HCT116 (cell line): ENCODE results near the gene MSMP. TPM values are rescaled to one million over a fixed set of nuclear protein-coding genes. Genes with fewer than 3 reads are reported as not detected.

Experiments used
- ATAC-seq: fragments of 200-7000 bp; cut with Tn5 transposase; 2 replicates; pipeline ENCODE4 v1.9.1; 2020; ENCODE audit warnings: mild to moderate bottlenecking, moderate library complexity
- BruUV-seq: library from RNA; stranded (reverse); fragments of 400-500 nt; replicated peaks from 2 replicates; lab custom pipeline; 2021; lab: Mats Ljungman, UMichigan
- CTCF ChIA-PET: fragments of 300-600 bp; sonication (Branson Sonifier 250); formaldehyde crosslinking; loops from one replicate; lab custom pipeline; 2021; ENCODE audit warnings: antibody characterized with exemption; lab: Charles Lee
- POLR2A ChIA-PET: fragments of 300-600, 350-600 bp; sonication (Branson Sonifier 250); formaldehyde crosslinking; loops from one replicate; lab custom pipeline; 2021; ENCODE audit warnings: antibody characterized with exemption; lab: Charles Lee
- RAD21 ChIA-PET, 2 experiments: fragments of 300-600 bp; sonication (Branson Sonifier 250); formaldehyde crosslinking; loops; one replicate each; lab custom pipeline; 2023; ENCODE audit warnings: low total read pairs in 2 of 2; ENCODE audit not compliant: uncharacterized antibody in 2 of 2, unreplicated experiment in 2 of 2, low non-redundant PET in 1 of 2; lab: Charles Lee
- DNase-seq: peaks from one replicate; pipeline ENCODE4 v3.0.0-alpha.2; 2010; ENCODE audit warnings: low read depth, low spot score
- H2AFZ ChIP-seq: fragments of 200-600 bp; shearing (Covaris generic), sonication (generic); 2 replicates; pipeline ENCODE4 v1.6.1; 2017; ENCODE audit warnings: low read depth, mixed run types, mixed read lengths, antibody characterized with exemption, low read length; ENCODE audit not compliant: poor library complexity, severe bottlenecking
- H3K27ac ChIP-seq: 2 replicates; pipeline ENCODE4 v1.5.1; 2012; ENCODE audit warnings: low read depth, low read length
- H3K27me3 ChIP-seq: fragments of 200-600 bp; sonication (generic); 2 replicates; pipeline ENCODE4 v1.6.1; 2016; ENCODE audit warnings: mixed run types, low read length, mixed read lengths; ENCODE audit not compliant: insufficient read depth
- H3K36me3 ChIP-seq, 2 experiments: fragments of 200-500 bp in 1 of 2; fragments of 200-600 bp in 1 of 2; sonication (Bioruptor generic) in 1 of 2; sonication (generic) in 1 of 2; 2 replicates each; pipeline versions ENCODE4 v1.5.1 to v1.6.1; 2014 to 2016; ENCODE audit warnings: low read length in 2 of 2, inconsistent platforms in 1 of 2, mixed read lengths in 1 of 2, mixed run types in 1 of 2; ENCODE audit not compliant: insufficient read depth in 2 of 2, control insufficient read depth in 1 of 2
- H3K4me1 ChIP-seq, 2 experiments: fragments of 200-600 bp in 1 of 2; sonication (generic) in 1 of 2; 2 replicates each; pipeline versions ENCODE4 v1.5.1 to v1.6.1; 2012 to 2017; ENCODE audit warnings: low read length in 2 of 2, inconsistent platforms in 1 of 2, mild to moderate bottlenecking in 1 of 2, mixed read lengths in 1 of 2, mixed run types in 1 of 2, moderate library complexity in 1 of 2; ENCODE audit not compliant: insufficient read depth in 2 of 2, control insufficient read depth in 1 of 2
- H3K4me2 ChIP-seq: fragments of 200-600 bp; sonication (generic); 2 replicates; pipeline ENCODE4 v1.6.1; 2017; ENCODE audit warnings: mixed run types, low read length, mixed read lengths
- H3K4me3 ChIP-seq, 2 experiments: fragments of 200-600 bp in 1 of 2; sonication (generic) in 1 of 2; replicated peaks in 1 of 2; 2 replicates each; pipeline ENCODE4 v1.5.1; 2011 to 2016; ENCODE audit warnings: low read length in 2 of 2, control low read depth in 1 of 2, low read depth in 1 of 2, mild to moderate bottlenecking in 1 of 2, mixed read lengths in 1 of 2, mixed run types in 1 of 2
- H3K79me2 ChIP-seq: fragments of 200-600 bp; sonication (generic); 2 replicates; pipeline ENCODE4 v1.6.1; 2017; ENCODE audit warnings: mild to moderate bottlenecking, mixed run types, low read length, moderate library complexity, mixed read lengths; ENCODE audit not compliant: insufficient read depth
- H3K9ac ChIP-seq: fragments of 200-600 bp; sonication (generic); 2 replicates; pipeline ENCODE4 v1.6.1; 2016; ENCODE audit warnings: low read length, mixed read lengths
- H3K9me2 ChIP-seq: fragments of 200-600 bp; sonication (generic), shearing (Covaris generic); 2 replicates; pipeline ENCODE4 v1.6.1; 2017; ENCODE audit warnings: mixed run types, mild to moderate bottlenecking, moderate library complexity; ENCODE audit not compliant: insufficient read depth
- H3K9me3 ChIP-seq, 2 experiments: fragments of 200-500 bp in 1 of 2; fragments of 200-600 bp in 1 of 2; sonication (Bioruptor generic) in 1 of 2; sonication (generic) in 1 of 2; 2 replicates each; pipeline ENCODE4 v1.6.1; 2014 to 2017; ENCODE audit warnings: low read length in 2 of 2, mixed read lengths in 2 of 2, inconsistent platforms in 1 of 2, low read depth in 1 of 2, mild to moderate bottlenecking in 1 of 2, mixed run types in 1 of 2, moderate library complexity in 1 of 2; ENCODE audit not compliant: control insufficient read depth in 1 of 2, insufficient read depth in 1 of 2
- H4K20me1 ChIP-seq: fragments of 200-600 bp; sonication (generic), shearing (Covaris generic); 2 replicates; pipeline ENCODE4 v1.6.1; 2017; ENCODE audit warnings: mixed run types, mild to moderate bottlenecking, moderate library complexity; ENCODE audit not compliant: insufficient read depth
- CBX3 ChIP-seq: IDR thresholded peaks from 2 replicates; pipeline ENCODE4 v1.6.1; 2012; ENCODE audit warnings: low read depth
- CEBPB ChIP-seq: IDR thresholded peaks from 2 replicates; pipeline ENCODE4 v1.6.1; 2012; ENCODE audit warnings: low read depth
- EGR1 ChIP-seq: IDR thresholded peaks from 2 replicates; pipeline ENCODE4 v1.6.1; 2012; ENCODE audit warnings: low read depth
- EZH2phosphoT487 ChIP-seq: fragments of 200-600 bp; IDR thresholded peaks from 2 replicates; pipeline ENCODE4 v1.6.1; 2018; ENCODE audit warnings: antibody characterized with exemption, borderline replicate concordance
- MAX ChIP-seq: IDR thresholded peaks from 2 replicates; pipeline ENCODE4 v1.6.1; 2012
- POLR2A ChIP-seq: IDR thresholded peaks from 2 replicates; pipeline ENCODE4 v1.7.0; 2011; ENCODE audit warnings: borderline replicate concordance; ENCODE audit not compliant: insufficient read depth, insufficient read length; ENCODE audit errors: extremely low read depth
- SIN3A ChIP-seq: IDR thresholded peaks from 2 replicates; pipeline ENCODE4 v1.6.1; 2012; ENCODE audit warnings: low read depth
- SRF ChIP-seq: IDR thresholded peaks from 2 replicates; pipeline ENCODE4 v1.6.1; 2012; ENCODE audit warnings: low read depth
- YY1 ChIP-seq: IDR thresholded peaks from 2 replicates; pipeline ENCODE4 v1.6.1; 2011; ENCODE audit warnings: low read length, low read depth, moderate library complexity, mild to moderate bottlenecking; ENCODE audit not compliant: insufficient replicate concordance; ENCODE audit errors: extremely low read depth
- ZBTB33 ChIP-seq: IDR thresholded peaks from 2 replicates; pipeline ENCODE4 v1.6.1; 2011; ENCODE audit warnings: mild to moderate bottlenecking, low read length, moderate library complexity; ENCODE audit not compliant: insufficient replicate concordance; ENCODE audit errors: extremely low read depth
- ZNF274 ChIP-seq: fragments of 200-500 bp; sonication (Bioruptor generic); IDR thresholded peaks from 2 replicates; pipeline ENCODE4 v1.6.1; 2014; ENCODE audit warnings: mild to moderate bottlenecking, low read depth, low read length, inconsistent platforms
- intact Hi-C: fragments of 100-400 bp; cut with micrococcal nuclease; formaldehyde crosslinking; loops from 2 replicates; pipeline ENCODE4 v1.10.0; 2022
- total RNA-seq: library from RNA; stranded (reverse); gene quantifications from one replicate; pipeline ENCODE4 v1.2.1, GENCODE V29; 2021; ENCODE audit not compliant: unreplicated experiment

Gene MSMP
- total RNA-seq, 1 experiment from 2014 or later, result 1.2 TPM

- BruUV-seq, result no TSS peak
- H3K4me1 ChIP-seq, result peaks cover 0 to 14% of the 10 kb centered on the region in 2 experiments; a peak in 2 of 4 replicates
- POLR2A ChIA-PET, result no interaction called here
- no peaks in the 10 kb centered on the region for H3K79me2 ChIP-seq
- CTCF ChIA-PET, result interaction anchor here (1.0 to 1.9 kb wide), 3 partner anchors 33 to 119 kb away, joined by 3 to 6 read pairs (median 4); no protein-coding TSS in a partner anchor
- no peaks in the 10 kb centered on the region for H3K9me2 ChIP-seq
- H3K9ac ChIP-seq, result no peak overlapping the region
- RAD21 ChIA-PET, result no interaction called here
- no peaks in the 10 kb centered on the region for H3K27me3 ChIP-seq
- no peak overlapping the region for H3K27ac ChIP-seq
- TF ChIP-seq SRF, result no peak
- no peak for TF ChIP-seq CBX3
- no peak for TF ChIP-seq YY1
- no peak for TF ChIP-seq EZH2phosphoT487
- no peak for TF ChIP-seq EGR1
- TF ChIP-seq MAX, result no peak
- TF ChIP-seq ZNF274, result no peak
- no peak for TF ChIP-seq CEBPB
- no peak for TF ChIP-seq SIN3A
- TF ChIP-seq ZBTB33, result no peak
- no peak for TF ChIP-seq POLR2A
- no peaks in the 10 kb centered on the region for H4K20me1 ChIP-seq
- intact Hi-C loops, result no loop called here
- H3K4me3 ChIP-seq, result no peak overlapping the region
- ATAC-seq (no peak), DNase-seq (no peak)
- H3K36me3 ChIP-seq, result 0 out of 4 replicates have a peak, but pooled peaks cover 0 to 4% of the 10 kb centered on the region in 2 experiments
- no peaks in the 10 kb centered on the region for H3K9me3 ChIP-seq
- H3K4me2 ChIP-seq, result no peak overlapping the region
- H2AFZ ChIP-seq, result no peak overlapping the region
Observed at GRCh38 chr9:35792826-35793225, 38.8 kb upstream of the MSMP start.
